H9 (cell line): ENCODE measurements around the gene KIF7. TPM values are rescaled to one million over a fixed set of nuclear protein-coding genes. Genes with fewer than 3 reads are reported as not detected.

ENCODE experiments used
- DNase-seq: peaks from one replicate; pipeline ENCODE4 v3.0.0-alpha.2; 2017
- H2AFZ ChIP-seq: one replicate; pipeline ENCODE4 v1.6.1; 2013; ENCODE audit warnings: mild to moderate bottlenecking, low read length, control low read depth, moderate library complexity
- H2AK5ac ChIP-seq: 2 replicates; pipeline ENCODE4 v1.6.1; 2013; ENCODE audit warnings: low read length, control low read depth, mixed read lengths; ENCODE audit not compliant: insufficient read length
- H2BK120ac ChIP-seq: one replicate; pipeline ENCODE4 v1.6.1; 2013; ENCODE audit warnings: low read depth, mild to moderate bottlenecking, low read length, control low read depth, inconsistent platforms; ENCODE audit not compliant: poor library complexity, severe bottlenecking
- H2BK12ac ChIP-seq: 2 replicates; pipeline ENCODE4 v1.6.1; 2013; ENCODE audit warnings: low read length, control low read depth, mixed read lengths, low read depth; ENCODE audit not compliant: insufficient read length
- H2BK15ac ChIP-seq: 2 replicates; pipeline ENCODE4 v1.6.1; 2013; ENCODE audit warnings: low read depth, low read length, control low read depth
- H2BK20ac ChIP-seq: one replicate; pipeline ENCODE4 v1.6.1; 2013; ENCODE audit warnings: low read depth, mild to moderate bottlenecking, low read length, control low read depth, inconsistent platforms; ENCODE audit not compliant: poor library complexity, severe bottlenecking
- H2BK5ac ChIP-seq: 2 replicates; pipeline ENCODE4 v1.6.1; 2013; ENCODE audit warnings: low read length, control low read depth, mixed read lengths; ENCODE audit not compliant: insufficient read length
- H3K14ac ChIP-seq: 2 replicates; pipeline ENCODE4 v1.6.1; 2013; ENCODE audit warnings: low read length, control low read depth; ENCODE audit not compliant: insufficient read depth
- H3K18ac ChIP-seq: 2 replicates; pipeline ENCODE4 v1.6.1; 2013; ENCODE audit warnings: low read depth, mild to moderate bottlenecking, mixed read lengths, low read length, control low read depth; ENCODE audit not compliant: insufficient read length
- H3K23ac ChIP-seq: 2 replicates; pipeline ENCODE4 v1.6.1; 2013; ENCODE audit warnings: low read length, control low read depth, mixed read lengths, low read depth; ENCODE audit not compliant: insufficient read length
- H3K23me2 ChIP-seq: 2 replicates; pipeline ENCODE4 v1.6.1; 2013; ENCODE audit warnings: low read depth, mild to moderate bottlenecking, mixed read lengths, low read length, control low read depth; ENCODE audit not compliant: insufficient read length, poor library complexity, severe bottlenecking
- H3K27ac ChIP-seq: 2 replicates; pipeline ENCODE4 v1.5.1; 2013; ENCODE audit warnings: low read length, control low read depth, mixed read lengths, low read depth; ENCODE audit not compliant: insufficient read length
- H3K27me3 ChIP-seq: 2 replicates; pipeline ENCODE4 v1.6.1; 2013; ENCODE audit warnings: low read length, control low read depth, inconsistent platforms; ENCODE audit not compliant: insufficient read depth
- H3K4ac ChIP-seq: 2 replicates; pipeline ENCODE4 v1.6.1; 2013; ENCODE audit warnings: low read depth, mild to moderate bottlenecking, control low read depth, inconsistent platforms, low read length, moderate library complexity
- H3K4me1 ChIP-seq: 2 replicates; pipeline ENCODE4 v1.6.1; 2013; ENCODE audit warnings: low read length, control low read depth, inconsistent platforms; ENCODE audit not compliant: insufficient read depth
- H3K4me2 ChIP-seq: 2 replicates; pipeline ENCODE4 v1.6.1; 2013; ENCODE audit warnings: low read length, control low read depth, mixed read lengths; ENCODE audit not compliant: insufficient read length, insufficient read depth
- H3K56ac ChIP-seq: 2 replicates; pipeline ENCODE4 v1.6.1; 2013; ENCODE audit warnings: low read depth, mild to moderate bottlenecking, mixed read lengths, low read length, control low read depth; ENCODE audit not compliant: insufficient read length
- H3K79me1 ChIP-seq: 2 replicates; pipeline ENCODE4 v1.6.1; 2013; ENCODE audit warnings: low read depth, mild to moderate bottlenecking, moderate library complexity, low read length, control low read depth, inconsistent platforms; ENCODE audit not compliant: insufficient read depth, poor library complexity, severe bottlenecking
- H3K79me2 ChIP-seq: 2 replicates; pipeline ENCODE4 v1.6.1; 2013; ENCODE audit warnings: low read length, control low read depth, inconsistent platforms; ENCODE audit not compliant: insufficient read depth
- H3K9ac ChIP-seq: 2 replicates; pipeline ENCODE4 v1.6.1; 2013; ENCODE audit warnings: low read length, control low read depth, mixed read lengths; ENCODE audit not compliant: insufficient read length; ENCODE audit errors: extremely low read depth
- H3K9me3 ChIP-seq: one replicate; pipeline ENCODE4 v1.6.1; 2013; ENCODE audit warnings: low read depth, low read length, inconsistent platforms; ENCODE audit not compliant: control insufficient read depth
- H3T11ph ChIP-seq: one replicate; pipeline ENCODE4 v1.6.1; 2013; ENCODE audit warnings: mild to moderate bottlenecking, low read length, control low read depth, inconsistent platforms
- H4K20me1 ChIP-seq: one replicate; pipeline ENCODE4 v1.6.1; 2013; ENCODE audit not compliant: control insufficient read depth, insufficient read length, insufficient read depth
- H4K5ac ChIP-seq: 2 replicates; pipeline ENCODE4 v1.6.1; 2013; ENCODE audit warnings: low read depth, mild to moderate bottlenecking, mixed read lengths, low read length, control low read depth; ENCODE audit not compliant: insufficient read length
- H4K8ac ChIP-seq: replicated peaks from 2 replicates; pipeline ENCODE4 v1.6.1; 2013; ENCODE audit warnings: low read length, control low read depth, mixed read lengths, low read depth; ENCODE audit not compliant: insufficient read length
- H4K91ac ChIP-seq: 2 replicates; pipeline ENCODE4 v1.6.1; 2013; ENCODE audit warnings: low read depth, mild to moderate bottlenecking, moderate library complexity, mixed read lengths, low read length, control low read depth; ENCODE audit not compliant: insufficient read length
- H3K27ac Mint-ChIP-seq, 3 experiments: 2 replicates in 2 of 3; 3 replicates in 1 of 3; pipeline ENCODE4 v1.8.0; 2020 to 2021; ENCODE audit warnings: mixed read lengths in 3 of 3, mild to moderate bottlenecking in 1 of 3, moderate library complexity in 1 of 3
- H3K27me3 Mint-ChIP-seq: 2 replicates; pipeline ENCODE4 v1.8.0; 2021; ENCODE audit warnings: low read depth, mild to moderate bottlenecking, moderate library complexity, mixed read lengths
- H3K36me3 Mint-ChIP-seq, 3 experiments: 2 replicates in 2 of 3; 3 replicates in 1 of 3; pipeline ENCODE4 v1.8.0; 2020 to 2021; ENCODE audit warnings: low read depth in 3 of 3, mixed read lengths in 3 of 3; ENCODE audit not compliant: insufficient read depth in 1 of 3
- H3K4me1 Mint-ChIP-seq, 2 experiments: 2 replicates each; pipeline ENCODE4 v1.8.0; 2020; ENCODE audit warnings: mixed read lengths in 2 of 2
- H3K4me3 Mint-ChIP-seq, 2 experiments: 2 replicates in 1 of 2; 3 replicates in 1 of 2; pipeline ENCODE4 v1.8.0; 2020 to 2021; ENCODE audit warnings: mild to moderate bottlenecking in 2 of 2, mixed read lengths in 2 of 2, moderate library complexity in 1 of 2
- H3K9me3 Mint-ChIP-seq, 2 experiments: 2 replicates in 1 of 2; 3 replicates in 1 of 2; pipeline ENCODE4 v1.8.0; 2020; ENCODE audit warnings: mild to moderate bottlenecking in 2 of 2, mixed read lengths in 2 of 2, moderate library complexity in 1 of 2
- total RNA-seq: library from RNA; stranded (reverse); gene quantifications from 2 replicates; pipeline ENCODE4 v1.2.1, GENCODE V29; 2021
- TF ChIP-seq, protein P1 (sequence below): fragments of 200-600 bp; sonication (generic); conservative IDR thresholded peaks from 3 replicates; pipeline ENCODE4 v1.8.0; 2021; ENCODE audit warnings: antibody characterized with exemption, mild to moderate bottlenecking

Gene KIF7
- total RNA-seq, 1 experiment from 2014 or later: 22.0 TPM

DNA sequence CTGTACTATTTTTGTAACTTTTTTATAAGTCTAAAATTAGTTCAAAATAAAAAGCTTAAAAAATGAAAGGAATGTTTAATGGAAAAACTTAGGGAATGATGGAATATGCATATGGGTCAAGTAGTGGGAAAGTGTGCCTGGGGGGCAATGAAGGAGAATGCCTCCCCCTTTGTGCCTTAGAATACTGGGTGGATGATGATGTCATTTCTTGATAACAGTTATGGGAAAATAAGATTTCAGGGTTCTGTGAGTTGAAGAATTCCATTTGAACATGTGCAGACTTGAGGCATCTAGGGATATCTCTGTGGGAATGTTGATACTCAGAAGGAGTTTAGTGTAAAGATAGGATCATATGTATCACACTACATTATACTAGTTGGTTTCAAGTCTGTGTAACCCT is 49.1 kb upstream of the KIF7 start:
- Mint-ChIP-seq H3K36me3 (no peaks in the 10 kb centered on the region), H3K4me3 (no peak overlapping the region; a peak in 1 of 5 replicates), H3K27me3 (peaks cover 11% of the 10 kb centered on the region), H3K4me1 (no peaks in the 10 kb centered on the region), H3K27ac (no peak overlapping the region), H3K9me3 (no peaks in the 10 kb centered on the region)
- Histone ChIP-seq H2BK20ac (no peak overlapping the region), H4K20me1 (no peaks in the 10 kb centered on the region), H3K9ac (no peak overlapping the region), H3K18ac (no peak overlapping the region), H3K79me2 (no peaks in the 10 kb centered on the region), H3K56ac (no peak overlapping the region), H2BK15ac (no peak overlapping the region), H2BK5ac (no peak overlapping the region), H2AK5ac (no peak overlapping the region), H3K4ac (no peak overlapping the region), H4K5ac (no peak overlapping the region), H2AFZ (no peak overlapping the region), H3K4me2 (no peak overlapping the region), H3K27ac (no peak overlapping the region), H3T11ph (no peak overlapping the region), H2BK120ac (no peak overlapping the region), H3K23me2 (no peaks in the 10 kb centered on the region), H3K23ac (no peak overlapping the region), H4K91ac (no peak overlapping the region), H3K14ac (no peak overlapping the region), H3K27me3 (no peaks in the 10 kb centered on the region), H4K8ac (no peak overlapping the region), H3K79me1 (no peaks in the 10 kb centered on the region), H2BK12ac (no peak overlapping the region), H3K4me1 (no peaks in the 10 kb centered on the region), H3K9me3 (no peaks in the 10 kb centered on the region)
- no peak for DNase-seq
- TF ChIP-seq, protein P1, sequence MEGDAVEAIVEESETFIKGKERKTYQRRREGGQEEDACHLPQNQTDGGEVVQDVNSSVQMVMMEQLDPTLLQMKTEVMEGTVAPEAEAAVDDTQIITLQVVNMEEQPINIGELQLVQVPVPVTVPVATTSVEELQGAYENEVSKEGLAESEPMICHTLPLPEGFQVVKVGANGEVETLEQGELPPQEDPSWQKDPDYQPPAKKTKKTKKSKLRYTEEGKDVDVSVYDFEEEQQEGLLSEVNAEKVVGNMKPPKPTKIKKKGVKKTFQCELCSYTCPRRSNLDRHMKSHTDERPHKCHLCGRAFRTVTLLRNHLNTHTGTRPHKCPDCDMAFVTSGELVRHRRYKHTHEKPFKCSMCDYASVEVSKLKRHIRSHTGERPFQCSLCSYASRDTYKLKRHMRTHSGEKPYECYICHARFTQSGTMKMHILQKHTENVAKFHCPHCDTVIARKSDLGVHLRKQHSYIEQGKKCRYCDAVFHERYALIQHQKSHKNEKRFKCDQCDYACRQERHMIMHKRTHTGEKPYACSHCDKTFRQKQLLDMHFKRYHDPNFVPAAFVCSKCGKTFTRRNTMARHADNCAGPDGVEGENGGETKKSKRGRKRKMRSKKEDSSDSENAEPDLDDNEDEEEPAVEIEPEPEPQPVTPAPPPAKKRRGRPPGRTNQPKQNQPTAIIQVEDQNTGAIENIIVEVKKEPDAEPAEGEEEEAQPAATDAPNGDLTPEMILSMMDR: no peak
